IMR-90 (cell line): ENCODE measurements around the gene TSPAN17. TPM values are rescaled to one million over a fixed set of nuclear protein-coding genes. Genes with fewer than 3 reads are reported as not detected.

Experiments used
- ATAC-seq: fragments of 200-7000 bp; cut with Tn5 transposase; 2 replicates; pipeline ENCODE4 v1.9.1; 2020; ENCODE audit warnings: low read depth, mild to moderate bottlenecking, moderate library complexity
- BruUV-seq: library from RNA; stranded (reverse); fragments of 400-500 nt; replicated peaks from 2 replicates; lab custom pipeline; 2021; lab: Mats Ljungman, UMichigan
- CTCF ChIA-PET: fragments of 300-600 bp; formaldehyde crosslinking; extraction: SDS; loops from one replicate; lab custom pipeline; 2021; ENCODE audit warnings: antibody characterized with exemption; lab: Yijun Ruan, JAX
- POLR2A ChIA-PET: fragments of 300-600 bp; sonication (Branson Sonifier 250); formaldehyde crosslinking; loops from one replicate; lab custom pipeline; 2022; ENCODE audit warnings: antibody characterized with exemption; ENCODE audit not compliant: unreplicated experiment; lab: Charles Lee
- DNase-seq: peaks from one replicate; pipeline ENCODE4 v3.0.0; 2013
- H2AFZ ChIP-seq: replicated peaks from 2 replicates; pipeline ENCODE3; 2013; ENCODE audit warnings: low read length, mild to moderate bottlenecking; ENCODE audit not compliant: poor library complexity
- H2AK5ac ChIP-seq: 2 replicates; pipeline ENCODE4 v1.6.1; 2013; ENCODE audit warnings: low read depth, low read length, inconsistent platforms
- H2AK9ac ChIP-seq: replicated peaks from 2 replicates; pipeline ENCODE3; 2013; ENCODE audit warnings: mild to moderate bottlenecking, low read depth, low read length, moderate library complexity; ENCODE audit not compliant: poor library complexity
- H2BK120ac ChIP-seq: 2 replicates; pipeline ENCODE4 v1.6.1; 2013; ENCODE audit warnings: low read depth, low read length, inconsistent platforms
- H2BK15ac ChIP-seq: 3 replicates; pipeline ENCODE4 v1.6.1; 2013; ENCODE audit warnings: low read depth, low read length, inconsistent platforms
- H2BK20ac ChIP-seq: 2 replicates; pipeline ENCODE4 v1.6.1; 2013; ENCODE audit warnings: low read depth, mild to moderate bottlenecking, inconsistent platforms, low read length, moderate library complexity
- H2BK5ac ChIP-seq: 2 replicates; pipeline ENCODE4 v1.6.1; 2013; ENCODE audit warnings: mild to moderate bottlenecking, low read depth, low read length, inconsistent platforms; ENCODE audit not compliant: poor library complexity, severe bottlenecking
- H3K14ac ChIP-seq: replicated peaks from 2 replicates; pipeline ENCODE4 v1.6.1; 2013; ENCODE audit warnings: low read depth, low read length, inconsistent platforms
- H3K18ac ChIP-seq: 2 replicates; pipeline ENCODE4 v1.6.1; 2013; ENCODE audit warnings: low read depth, low read length, control low read depth
- H3K23ac ChIP-seq: 2 replicates; pipeline ENCODE4 v1.6.1; 2013; ENCODE audit warnings: low read depth, low read length, inconsistent platforms
- H3K27ac ChIP-seq: 2 replicates; pipeline ENCODE4 v1.5.1; 2013; ENCODE audit warnings: mild to moderate bottlenecking, control low read depth, low read length; ENCODE audit not compliant: insufficient read depth
- H3K27me3 ChIP-seq: 2 replicates; pipeline ENCODE4 v1.6.1; 2013; ENCODE audit warnings: low read length; ENCODE audit not compliant: control insufficient read depth, insufficient read depth
- H3K36me3 ChIP-seq: 2 replicates; pipeline ENCODE4 v1.6.1; 2013; ENCODE audit warnings: low read length, mixed read lengths; ENCODE audit not compliant: control insufficient read depth, insufficient read depth
- H3K4ac ChIP-seq: 2 replicates; pipeline ENCODE4 v1.6.1; 2013; ENCODE audit warnings: low read depth, low read length, inconsistent platforms
- H3K4me1 ChIP-seq: 2 replicates; pipeline ENCODE4 v1.6.1; 2013; ENCODE audit warnings: low read length, mixed read lengths; ENCODE audit not compliant: control insufficient read depth, insufficient read depth
- H3K4me2 ChIP-seq: 2 replicates; pipeline ENCODE4 v1.6.1; 2013; ENCODE audit warnings: low read depth, mild to moderate bottlenecking, control low read depth, low read length, moderate library complexity
- H3K4me3 ChIP-seq: 2 replicates; pipeline ENCODE4 v1.5.1; 2013; ENCODE audit warnings: low read depth, mild to moderate bottlenecking, control low read depth, low read length, moderate library complexity; ENCODE audit not compliant: insufficient read depth
- H3K56ac ChIP-seq: 2 replicates; pipeline ENCODE4 v1.6.1; 2013; ENCODE audit warnings: low read length, inconsistent platforms; ENCODE audit not compliant: insufficient read depth; ENCODE audit errors: extremely low read depth
- H3K79me1 ChIP-seq, 2 experiments: 2 replicates each; pipeline ENCODE4 v1.6.1; 2013; ENCODE audit warnings: low read length in 2 of 2, inconsistent platforms in 1 of 2, low read depth in 1 of 2
- H3K9ac ChIP-seq: 2 replicates; pipeline ENCODE4 v1.6.1; 2013; ENCODE audit warnings: low read depth, low read length, control low read depth
- H3K9me1 ChIP-seq: 2 replicates; pipeline ENCODE4 v1.6.1; 2013; ENCODE audit warnings: low read length, inconsistent platforms; ENCODE audit not compliant: insufficient read depth
- H3K9me3 ChIP-seq: 2 replicates; pipeline ENCODE4 v1.6.1; 2013; ENCODE audit warnings: low read length; ENCODE audit not compliant: control insufficient read depth, insufficient read depth
- H4K20me1 ChIP-seq: 2 replicates; pipeline ENCODE4 v1.6.1; 2013; ENCODE audit warnings: low read length, inconsistent platforms; ENCODE audit not compliant: insufficient read depth
- H4K5ac ChIP-seq: 2 replicates; pipeline ENCODE4 v1.6.1; 2013; ENCODE audit warnings: mild to moderate bottlenecking, low read depth, low read length, control low read depth
- H4K8ac ChIP-seq, 2 experiments: 2 replicates each; pipeline ENCODE4 v1.6.1; 2013; ENCODE audit warnings: low read depth in 2 of 2, low read length in 2 of 2, control low read depth in 1 of 2, inconsistent platforms in 1 of 2
- H4K91ac ChIP-seq: 2 replicates; pipeline ENCODE4 v1.6.1; 2013; ENCODE audit warnings: low read depth, low read length, inconsistent platforms; ENCODE audit not compliant: insufficient read depth
- CTCF ChIP-seq: conservative IDR thresholded peaks from 2 replicates; pipeline ENCODE4 v1.5.1; 2012; ENCODE audit warnings: mild to moderate bottlenecking, low read depth, low read length, improper control_type of control experiment
- MAFK ChIP-seq: IDR thresholded peaks from 2 replicates; pipeline ENCODE4 v1.6.1; 2012; ENCODE audit warnings: low read depth, low read length, improper control_type of control experiment
- MAZ ChIP-seq: IDR thresholded peaks from 2 replicates; pipeline ENCODE4 v1.6.1; 2012; ENCODE audit warnings: low read depth, mild to moderate bottlenecking, low read length, improper control_type of control experiment, moderate library complexity, borderline replicate concordance
- MXI1 ChIP-seq: IDR thresholded peaks from 2 replicates; pipeline ENCODE4 v1.6.1; 2012; ENCODE audit warnings: low read depth, mild to moderate bottlenecking, low read length, moderate library complexity, borderline replicate concordance
- NFE2L2 ChIP-seq: fragments of 150-350 bp; IDR thresholded peaks from 2 replicates; pipeline ENCODE4 v1.6.1; 2016; ENCODE audit warnings: low read depth, mild to moderate bottlenecking, low read length
- RAD21 ChIP-seq: IDR thresholded peaks from 2 replicates; pipeline ENCODE4 v1.6.1; 2012; ENCODE audit warnings: low read length, improper control_type of control experiment
- RCOR1 ChIP-seq: IDR thresholded peaks from 2 replicates; pipeline ENCODE4 v1.6.1; 2012; ENCODE audit warnings: mild to moderate bottlenecking, low read length, improper control_type of control experiment; ENCODE audit not compliant: insufficient replicate concordance
- RFX5 ChIP-seq: IDR thresholded peaks from 2 replicates; pipeline ENCODE4 v1.8.0; 2012; ENCODE audit warnings: low read depth, mild to moderate bottlenecking, low read length, moderate library complexity
- WGBS, 2 experiments: methylation state at CpG; one replicate each; pipeline versions ENCODE4 v1.1.5 to v1.1.7; 2013; ENCODE audit warnings: missing lambda C conversion rate in 2 of 2; ENCODE audit not compliant: insufficient read length in 1 of 2; ENCODE audit errors: extremely low coverage in 2 of 2; 5-methylcytosine and 5-hydroxymethylcytosine counted together
- dilution Hi-C: fragments of 300-500 bp; cut with HindIII; formaldehyde crosslinking; loops from one replicate; pipeline ENCODE4 v1.14.3; 2018; ENCODE audit warnings: low sequenced_read_pairs; ENCODE audit not compliant: unreplicated experiment
- in situ Hi-C: fragments of 300-500 bp; cut with MboI; formaldehyde crosslinking; loops from 3 replicates; pipeline ENCODE4 v1.14.3; 2019; ENCODE audit warnings: low sequenced_read_pairs, inconsistent platforms, mixed read lengths
- intact Hi-C: fragments of 100-400 bp; cut with micrococcal nuclease; formaldehyde crosslinking; loops from 2 replicates; pipeline ENCODE4 v1.10.0; 2022
- polyA plus RNA-seq, 3 experiments: library from polyadenylated mRNA; depleted of rRNA; stranded (reverse); fragments of >200 nt; gene quantifications; 2 replicates each; pipeline ENCODE4 v1.2.3, GENCODE V29; 2012; ENCODE audit warnings: low replicate concordance in 1 of 3
- total RNA-seq: library from RNA; depleted of rRNA; stranded (reverse); fragments of >200 nt; gene quantifications from 2 replicates; pipeline ENCODE4 v1.2.3, GENCODE V29; 2012

The TSPAN17 gene
- total and polyA plus RNA-seq, 2 of the 4 experiments (the other 2 are of a cell fraction) = 34.2 to 41.6 TPM

GRCh38 chr5:176678584-176678983, 31.3 kb downstream of the TSPAN17 start:
- H2AK9ac ChIP-seq = no peak overlapping the region
- no peak overlapping the region for H3K14ac ChIP-seq
- H2BK15ac ChIP-seq = no peak overlapping the region
- ChIA-PET POLR2A (no interaction called here), CTCF (interaction anchor here (1.2 kb wide), 1 partner anchor 18 kb away, joined by 3 read pairs; no protein-coding TSS in a partner anchor)
- 20% methylated on average over 3 of the region's 5 CpGs; no CpG with 5 or more reads in 1 of the 2 experiments for WGBS, 2 experiments
- no peak overlapping the region for H4K91ac ChIP-seq
- H3K9me3 ChIP-seq = no peaks in the 10 kb centered on the region
- DNase-seq (no peak), ATAC-seq (no peak)
- H2AFZ ChIP-seq = no peak overlapping the region
- H2BK20ac ChIP-seq = no peak overlapping the region
- no peaks in the 10 kb centered on the region for H4K20me1 ChIP-seq
- in situ Hi-C loops (no loop called here), intact Hi-C loops (no loop called here), dilution Hi-C loops (no loop called here)
- H4K5ac ChIP-seq = no peak overlapping the region
- no peak overlapping the region for H2BK5ac ChIP-seq
- H3K79me1 ChIP-seq = no peaks in the 10 kb centered on the region
- H3K4me3 ChIP-seq = no peak overlapping the region
- no peaks in the 10 kb centered on the region for H3K36me3 ChIP-seq
- BruUV-seq = no TSS peak
- no peak overlapping the region for H3K18ac ChIP-seq
- no peak overlapping the region for H3K9ac ChIP-seq
- H3K27me3 ChIP-seq = peaks cover 57% of the 10 kb centered on the region
- H2AK5ac ChIP-seq = no peak overlapping the region
- no peak overlapping the region for H4K8ac ChIP-seq
- H3K27ac ChIP-seq = no peak overlapping the region
- H3K23ac ChIP-seq = no peak overlapping the region
- H3K4me1 ChIP-seq = no peaks in the 10 kb centered on the region
- no peak overlapping the region for H3K56ac ChIP-seq
- no peak overlapping the region for H3K4me2 ChIP-seq
- H3K4ac ChIP-seq = no peak overlapping the region
- no peaks in the 10 kb centered on the region for H3K9me1 ChIP-seq
- no peak for TF ChIP-seq MAFK
- no peak for TF ChIP-seq RFX5
- TF ChIP-seq RAD21 = no peak
- TF ChIP-seq RCOR1 = no peak
- TF ChIP-seq MAZ = no peak
- TF ChIP-seq CTCF = no peak
- TF ChIP-seq NFE2L2 = no peak
- TF ChIP-seq MXI1 = no peak
- H2BK120ac ChIP-seq = no peak overlapping the region
